HCT116 (cell line): ENCODE data around the gene TMEM91. TPM values are rescaled to one million over a fixed set of nuclear protein-coding genes. Genes with fewer than 3 reads are reported as not detected.

ENCODE experiments used
- ATAC-seq: fragments of 200-7000 bp; cut with Tn5 transposase; 2 replicates; pipeline ENCODE4 v1.9.1; 2020; ENCODE audit warnings: mild to moderate bottlenecking, moderate library complexity
- BruUV-seq: library from RNA; stranded (reverse); fragments of 400-500 nt; replicated peaks from 2 replicates; lab custom pipeline; 2021; lab: Mats Ljungman, UMichigan
- CTCF ChIA-PET: fragments of 300-600 bp; sonication (Branson Sonifier 250); formaldehyde crosslinking; loops from one replicate; lab custom pipeline; 2021; ENCODE audit warnings: antibody characterized with exemption; lab: Charles Lee
- POLR2A ChIA-PET: fragments of 300-600, 350-600 bp; sonication (Branson Sonifier 250); formaldehyde crosslinking; loops from one replicate; lab custom pipeline; 2021; ENCODE audit warnings: antibody characterized with exemption; lab: Charles Lee
- RAD21 ChIA-PET, 2 experiments: fragments of 300-600 bp; sonication (Branson Sonifier 250); formaldehyde crosslinking; loops; one replicate each; lab custom pipeline; 2023; ENCODE audit warnings: low total read pairs in 2 of 2; ENCODE audit not compliant: uncharacterized antibody in 2 of 2, unreplicated experiment in 2 of 2, low non-redundant PET in 1 of 2; lab: Charles Lee
- DNase-seq: peaks from one replicate; pipeline ENCODE4 v3.0.0-alpha.2; 2010; ENCODE audit warnings: low read depth, low spot score
- H2AFZ ChIP-seq: fragments of 200-600 bp; shearing (Covaris generic), sonication (generic); 2 replicates; pipeline ENCODE4 v1.6.1; 2017; ENCODE audit warnings: low read depth, mixed run types, mixed read lengths, antibody characterized with exemption, low read length; ENCODE audit not compliant: poor library complexity, severe bottlenecking
- H3K27ac ChIP-seq: 2 replicates; pipeline ENCODE4 v1.5.1; 2012; ENCODE audit warnings: low read depth, low read length
- H3K27me3 ChIP-seq: fragments of 200-600 bp; sonication (generic); 2 replicates; pipeline ENCODE4 v1.6.1; 2016; ENCODE audit warnings: mixed run types, low read length, mixed read lengths; ENCODE audit not compliant: insufficient read depth
- H3K36me3 ChIP-seq, 2 experiments: fragments of 200-500 bp in 1 of 2; fragments of 200-600 bp in 1 of 2; sonication (Bioruptor generic) in 1 of 2; sonication (generic) in 1 of 2; 2 replicates each; pipeline versions ENCODE4 v1.5.1 to v1.6.1; 2014 to 2016; ENCODE audit warnings: low read length in 2 of 2, inconsistent platforms in 1 of 2, mixed read lengths in 1 of 2, mixed run types in 1 of 2; ENCODE audit not compliant: insufficient read depth in 2 of 2, control insufficient read depth in 1 of 2
- H3K4me1 ChIP-seq, 2 experiments: fragments of 200-600 bp in 1 of 2; sonication (generic) in 1 of 2; 2 replicates each; pipeline versions ENCODE4 v1.5.1 to v1.6.1; 2012 to 2017; ENCODE audit warnings: low read length in 2 of 2, inconsistent platforms in 1 of 2, mild to moderate bottlenecking in 1 of 2, mixed read lengths in 1 of 2, mixed run types in 1 of 2, moderate library complexity in 1 of 2; ENCODE audit not compliant: insufficient read depth in 2 of 2, control insufficient read depth in 1 of 2
- H3K4me2 ChIP-seq: fragments of 200-600 bp; sonication (generic); 2 replicates; pipeline ENCODE4 v1.6.1; 2017; ENCODE audit warnings: mixed run types, low read length, mixed read lengths
- H3K4me3 ChIP-seq, 2 experiments: fragments of 200-600 bp in 1 of 2; sonication (generic) in 1 of 2; replicated peaks in 1 of 2; 2 replicates each; pipeline ENCODE4 v1.5.1; 2011 to 2016; ENCODE audit warnings: low read length in 2 of 2, control low read depth in 1 of 2, low read depth in 1 of 2, mild to moderate bottlenecking in 1 of 2, mixed read lengths in 1 of 2, mixed run types in 1 of 2
- H3K79me2 ChIP-seq: fragments of 200-600 bp; sonication (generic); 2 replicates; pipeline ENCODE4 v1.6.1; 2017; ENCODE audit warnings: mild to moderate bottlenecking, mixed run types, low read length, moderate library complexity, mixed read lengths; ENCODE audit not compliant: insufficient read depth
- H3K9ac ChIP-seq: fragments of 200-600 bp; sonication (generic); 2 replicates; pipeline ENCODE4 v1.6.1; 2016; ENCODE audit warnings: low read length, mixed read lengths
- H3K9me2 ChIP-seq: fragments of 200-600 bp; sonication (generic), shearing (Covaris generic); 2 replicates; pipeline ENCODE4 v1.6.1; 2017; ENCODE audit warnings: mixed run types, mild to moderate bottlenecking, moderate library complexity; ENCODE audit not compliant: insufficient read depth
- H3K9me3 ChIP-seq, 2 experiments: fragments of 200-500 bp in 1 of 2; fragments of 200-600 bp in 1 of 2; sonication (Bioruptor generic) in 1 of 2; sonication (generic) in 1 of 2; 2 replicates each; pipeline ENCODE4 v1.6.1; 2014 to 2017; ENCODE audit warnings: low read length in 2 of 2, mixed read lengths in 2 of 2, inconsistent platforms in 1 of 2, low read depth in 1 of 2, mild to moderate bottlenecking in 1 of 2, mixed run types in 1 of 2, moderate library complexity in 1 of 2; ENCODE audit not compliant: control insufficient read depth in 1 of 2, insufficient read depth in 1 of 2
- H4K20me1 ChIP-seq: fragments of 200-600 bp; sonication (generic), shearing (Covaris generic); 2 replicates; pipeline ENCODE4 v1.6.1; 2017; ENCODE audit warnings: mixed run types, mild to moderate bottlenecking, moderate library complexity; ENCODE audit not compliant: insufficient read depth
- ATF3 ChIP-seq: IDR thresholded peaks from 2 replicates; pipeline ENCODE4 v1.6.1; 2012
- CBX3 ChIP-seq: IDR thresholded peaks from 2 replicates; pipeline ENCODE4 v1.6.1; 2012; ENCODE audit warnings: low read depth
- CEBPB ChIP-seq: IDR thresholded peaks from 2 replicates; pipeline ENCODE4 v1.6.1; 2012; ENCODE audit warnings: low read depth
- EGR1 ChIP-seq: IDR thresholded peaks from 2 replicates; pipeline ENCODE4 v1.6.1; 2012; ENCODE audit warnings: low read depth
- ELF1 ChIP-seq: IDR thresholded peaks from 2 replicates; pipeline ENCODE4 v1.6.1; 2012; ENCODE audit warnings: low read depth, borderline replicate concordance
- EZH2 ChIP-seq: fragments of 200-600 bp; sonication (generic); IDR thresholded peaks from 2 replicates; pipeline ENCODE4 v1.6.1; 2017; ENCODE audit warnings: antibody characterized with exemption, mixed run types
- EZH2phosphoT487 ChIP-seq: fragments of 200-600 bp; IDR thresholded peaks from 2 replicates; pipeline ENCODE4 v1.6.1; 2018; ENCODE audit warnings: antibody characterized with exemption, borderline replicate concordance
- FOSL1 ChIP-seq: IDR thresholded peaks from 2 replicates; pipeline ENCODE4 v1.6.1; 2012; ENCODE audit warnings: low read depth
- JUND ChIP-seq: IDR thresholded peaks from 2 replicates; pipeline ENCODE4 v1.6.1; 2012
- POLR2A ChIP-seq: IDR thresholded peaks from 2 replicates; pipeline ENCODE4 v1.7.0; 2011; ENCODE audit warnings: borderline replicate concordance; ENCODE audit not compliant: insufficient read depth, insufficient read length; ENCODE audit errors: extremely low read depth
- RAD21 ChIP-seq: IDR thresholded peaks from 2 replicates; pipeline ENCODE4 v1.6.1; 2012; ENCODE audit warnings: low read depth, mild to moderate bottlenecking
- REST ChIP-seq: IDR thresholded peaks from 2 replicates; pipeline ENCODE4 v1.6.1; 2012; ENCODE audit warnings: low read depth
- SIN3A ChIP-seq: IDR thresholded peaks from 2 replicates; pipeline ENCODE4 v1.6.1; 2012; ENCODE audit warnings: low read depth
- SP1 ChIP-seq: IDR thresholded peaks from 2 replicates; pipeline ENCODE4 v1.6.1; 2012; ENCODE audit warnings: low read depth
- SRF ChIP-seq: IDR thresholded peaks from 2 replicates; pipeline ENCODE4 v1.6.1; 2012; ENCODE audit warnings: low read depth
- TCF7L2 ChIP-seq: IDR thresholded peaks from 2 replicates; pipeline ENCODE4 v1.7.0; 2011; ENCODE audit warnings: borderline replicate concordance, inconsistent platforms; ENCODE audit not compliant: insufficient read depth, insufficient read length; ENCODE audit errors: extremely low read depth
- ZNF274 ChIP-seq: fragments of 200-500 bp; sonication (Bioruptor generic); IDR thresholded peaks from 2 replicates; pipeline ENCODE4 v1.6.1; 2014; ENCODE audit warnings: mild to moderate bottlenecking, low read depth, low read length, inconsistent platforms
- intact Hi-C: fragments of 100-400 bp; cut with micrococcal nuclease; formaldehyde crosslinking; loops from 2 replicates; pipeline ENCODE4 v1.10.0; 2022
- total RNA-seq: library from RNA; stranded (reverse); gene quantifications from one replicate; pipeline ENCODE4 v1.2.1, GENCODE V29; 2021; ENCODE audit not compliant: unreplicated experiment
- TF ChIP-seq, protein P1 (sequence below), 3 experiments: fragments of 200-600 bp in 1 of 3; sonication (generic) in 1 of 3; IDR thresholded peaks in 2 of 3; conservative IDR thresholded peaks in 1 of 3; 2 replicates each; pipeline ENCODE4 v1.5.1; 2012 to 2017; ENCODE audit warnings: low read depth in 2 of 3, low read length in 2 of 3, antibody characterized with exemption in 1 of 3, borderline replicate concordance in 1 of 3, control low read depth in 1 of 3, mild to moderate bottlenecking in 1 of 3, mixed read lengths in 1 of 3, mixed run types in 1 of 3, moderate library complexity in 1 of 3; ENCODE audit not compliant: insufficient read depth in 1 of 3
- TF ChIP-seq, protein P2 (sequence below): IDR thresholded peaks from 2 replicates; pipeline ENCODE4 v1.6.1; 2012
- TF ChIP-seq, protein P3 (sequence below): IDR thresholded peaks from 2 replicates; pipeline ENCODE4 v1.6.1; 2011; ENCODE audit warnings: mild to moderate bottlenecking, low read length, moderate library complexity; ENCODE audit not compliant: insufficient replicate concordance; ENCODE audit errors: extremely low read depth

Gene TMEM91
- total RNA-seq, 1 experiment from 2014 or later = 4.4 TPM

DNA sequence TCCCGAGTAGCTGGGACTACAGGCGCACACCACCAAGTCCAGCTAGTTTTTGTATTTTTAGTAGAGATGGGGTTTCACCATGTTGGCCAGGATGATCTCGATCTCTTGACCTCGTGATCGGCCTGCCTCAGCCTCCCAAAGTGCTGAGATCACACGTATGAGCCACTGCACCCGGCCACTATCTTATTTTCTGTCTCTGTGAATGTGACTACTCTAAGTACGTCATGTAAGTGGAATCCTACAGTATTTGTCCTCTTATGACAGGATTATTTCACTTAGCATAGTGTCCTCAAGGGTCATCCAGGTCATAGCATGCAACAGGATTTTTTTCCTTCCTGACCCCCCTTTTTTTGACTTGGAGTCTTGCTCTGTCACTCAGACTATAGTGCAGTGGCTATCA lies 4.8 kb upstream of the TMEM91 start:
- no TSS peak for BruUV-seq
- Histone ChIP-seq H2AFZ (no peak overlapping the region), H3K4me2 (no peak overlapping the region), H3K9me3 (no peaks in the 10 kb centered on the region), H3K27me3 (no peaks in the 10 kb centered on the region), H3K9me2 (no peaks in the 10 kb centered on the region), H4K20me1 (no peaks in the 10 kb centered on the region), H3K4me1 (peaks cover 0 to 17% of the 10 kb centered on the region in 2 experiments; a peak in 2 of 4 replicates), H3K36me3 (no peaks in the 10 kb centered on the region), H3K4me3 (no peak overlapping the region), H3K79me2 (no peaks in the 10 kb centered on the region), H3K27ac (no peak overlapping the region), H3K9ac (no peak overlapping the region)
- DNase-seq (no peak), ATAC-seq (no peak)
- ChIA-PET CTCF (no interaction called here), POLR2A (interaction anchor here (0.6 kb wide), 1 partner anchor 108 kb away, joined by 3 read pairs; no protein-coding TSS in a partner anchor), RAD21 (no interaction called here)
- TF ChIP-seq FOSL1 (no peak), SIN3A (no peak), TCF7L2 (no peak), EGR1 (no peak), JUND (no peak), SP1 (no peak), ATF3 (no peak), EZH2phosphoT487 (no peak), EZH2 (no peak), CBX3 (no peak), ZNF274 (no peak), REST (no peak), POLR2A (no peak), ELF1 (no peak), SRF (no peak), RAD21 (no peak), CEBPB (no peak)
- TF ChIP-seq, protein P1, sequence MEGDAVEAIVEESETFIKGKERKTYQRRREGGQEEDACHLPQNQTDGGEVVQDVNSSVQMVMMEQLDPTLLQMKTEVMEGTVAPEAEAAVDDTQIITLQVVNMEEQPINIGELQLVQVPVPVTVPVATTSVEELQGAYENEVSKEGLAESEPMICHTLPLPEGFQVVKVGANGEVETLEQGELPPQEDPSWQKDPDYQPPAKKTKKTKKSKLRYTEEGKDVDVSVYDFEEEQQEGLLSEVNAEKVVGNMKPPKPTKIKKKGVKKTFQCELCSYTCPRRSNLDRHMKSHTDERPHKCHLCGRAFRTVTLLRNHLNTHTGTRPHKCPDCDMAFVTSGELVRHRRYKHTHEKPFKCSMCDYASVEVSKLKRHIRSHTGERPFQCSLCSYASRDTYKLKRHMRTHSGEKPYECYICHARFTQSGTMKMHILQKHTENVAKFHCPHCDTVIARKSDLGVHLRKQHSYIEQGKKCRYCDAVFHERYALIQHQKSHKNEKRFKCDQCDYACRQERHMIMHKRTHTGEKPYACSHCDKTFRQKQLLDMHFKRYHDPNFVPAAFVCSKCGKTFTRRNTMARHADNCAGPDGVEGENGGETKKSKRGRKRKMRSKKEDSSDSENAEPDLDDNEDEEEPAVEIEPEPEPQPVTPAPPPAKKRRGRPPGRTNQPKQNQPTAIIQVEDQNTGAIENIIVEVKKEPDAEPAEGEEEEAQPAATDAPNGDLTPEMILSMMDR (IDR thresholded peaks at IDR 0.05 in 2 of 3, conservative IDR thresholded peaks at IDR 0.05 in 1 of 3; ENCODE audit: borderline replicate concordance in 1 of 3, insufficient read depth in 1 of 3, low read depth in 2 of 3, low read length in 2 of 3) = no peak
- TF ChIP-seq, protein P2, sequence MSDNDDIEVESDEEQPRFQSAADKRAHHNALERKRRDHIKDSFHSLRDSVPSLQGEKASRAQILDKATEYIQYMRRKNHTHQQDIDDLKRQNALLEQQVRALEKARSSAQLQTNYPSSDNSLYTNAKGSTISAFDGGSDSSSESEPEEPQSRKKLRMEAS = no peak
- TF ChIP-seq, protein P3, sequence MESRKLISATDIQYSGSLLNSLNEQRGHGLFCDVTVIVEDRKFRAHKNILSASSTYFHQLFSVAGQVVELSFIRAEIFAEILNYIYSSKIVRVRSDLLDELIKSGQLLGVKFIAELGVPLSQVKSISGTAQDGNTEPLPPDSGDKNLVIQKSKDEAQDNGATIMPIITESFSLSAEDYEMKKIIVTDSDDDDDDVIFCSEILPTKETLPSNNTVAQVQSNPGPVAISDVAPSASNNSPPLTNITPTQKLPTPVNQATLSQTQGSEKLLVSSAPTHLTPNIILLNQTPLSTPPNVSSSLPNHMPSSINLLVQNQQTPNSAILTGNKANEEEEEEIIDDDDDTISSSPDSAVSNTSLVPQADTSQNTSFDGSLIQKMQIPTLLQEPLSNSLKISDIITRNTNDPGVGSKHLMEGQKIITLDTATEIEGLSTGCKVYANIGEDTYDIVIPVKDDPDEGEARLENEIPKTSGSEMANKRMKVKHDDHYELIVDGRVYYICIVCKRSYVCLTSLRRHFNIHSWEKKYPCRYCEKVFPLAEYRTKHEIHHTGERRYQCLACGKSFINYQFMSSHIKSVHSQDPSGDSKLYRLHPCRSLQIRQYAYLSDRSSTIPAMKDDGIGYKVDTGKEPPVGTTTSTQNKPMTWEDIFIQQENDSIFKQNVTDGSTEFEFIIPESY = no peak
- intact Hi-C loops = no loop called here
